ENCODE results near the gene TEX50. TPM values are rescaled to one million over a fixed set of nuclear protein-coding genes. Genes with fewer than 3 reads are reported as not detected.
"Not testable (repeated sequence)": the region's sequence is repeated elsewhere in the genome, so short reads cannot be mapped to it uniquely, and the experiment has no call there.

Gene TEX50
- total RNA-seq, 4 donors from 2014 or later = not detected

DNA sequence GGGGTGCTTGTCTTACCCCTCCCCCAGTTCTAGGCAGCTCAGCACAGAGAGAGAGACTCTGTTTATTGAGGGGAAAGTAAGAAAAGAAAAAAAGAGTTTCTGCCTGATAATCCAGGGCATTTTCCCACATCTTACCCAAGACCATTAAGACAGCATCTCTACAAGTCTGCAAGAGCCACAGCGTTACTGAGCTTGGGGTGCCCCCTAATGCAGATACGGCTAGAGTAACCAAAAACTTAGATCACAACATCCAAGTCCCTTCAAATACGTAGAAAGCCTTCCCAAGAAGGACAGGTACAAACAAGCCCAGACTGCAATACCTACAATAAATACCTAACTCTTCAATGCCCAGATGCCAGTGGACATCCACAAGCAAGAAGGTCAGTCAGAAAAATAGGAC, 6.2 kb upstream of the TEX50 start:
- Histone ChIP-seq H3K9me3 (no peaks in the 10 kb centered on the region), H3K27ac (no peak overlapping the region), H3K27me3 (no peaks in the 10 kb centered on the region), H3K36me3 (no peaks in the 10 kb centered on the region), H3K4me3 (replicated peaks in 1 of 3) (no peak overlapping the region), H3K4me1 (no peaks in the 10 kb centered on the region)
- intact Hi-C loops (cut with DNase I) = no loop called here
- WGBS, 2 donors = 77 to 82% methylated on average over 3 of the region's 3 CpGs
- no peak for TF ChIP-seq POLR2A (IDR thresholded peaks at IDR 0.05)
- TF ChIP-seq, protein P1, sequence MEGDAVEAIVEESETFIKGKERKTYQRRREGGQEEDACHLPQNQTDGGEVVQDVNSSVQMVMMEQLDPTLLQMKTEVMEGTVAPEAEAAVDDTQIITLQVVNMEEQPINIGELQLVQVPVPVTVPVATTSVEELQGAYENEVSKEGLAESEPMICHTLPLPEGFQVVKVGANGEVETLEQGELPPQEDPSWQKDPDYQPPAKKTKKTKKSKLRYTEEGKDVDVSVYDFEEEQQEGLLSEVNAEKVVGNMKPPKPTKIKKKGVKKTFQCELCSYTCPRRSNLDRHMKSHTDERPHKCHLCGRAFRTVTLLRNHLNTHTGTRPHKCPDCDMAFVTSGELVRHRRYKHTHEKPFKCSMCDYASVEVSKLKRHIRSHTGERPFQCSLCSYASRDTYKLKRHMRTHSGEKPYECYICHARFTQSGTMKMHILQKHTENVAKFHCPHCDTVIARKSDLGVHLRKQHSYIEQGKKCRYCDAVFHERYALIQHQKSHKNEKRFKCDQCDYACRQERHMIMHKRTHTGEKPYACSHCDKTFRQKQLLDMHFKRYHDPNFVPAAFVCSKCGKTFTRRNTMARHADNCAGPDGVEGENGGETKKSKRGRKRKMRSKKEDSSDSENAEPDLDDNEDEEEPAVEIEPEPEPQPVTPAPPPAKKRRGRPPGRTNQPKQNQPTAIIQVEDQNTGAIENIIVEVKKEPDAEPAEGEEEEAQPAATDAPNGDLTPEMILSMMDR (IDR thresholded peaks at IDR 0.05) = peak in 1 of 6 experiments; percentile 13
- peak in 1 of 2 donors; percentile 6 for DNase-seq

DNA sequence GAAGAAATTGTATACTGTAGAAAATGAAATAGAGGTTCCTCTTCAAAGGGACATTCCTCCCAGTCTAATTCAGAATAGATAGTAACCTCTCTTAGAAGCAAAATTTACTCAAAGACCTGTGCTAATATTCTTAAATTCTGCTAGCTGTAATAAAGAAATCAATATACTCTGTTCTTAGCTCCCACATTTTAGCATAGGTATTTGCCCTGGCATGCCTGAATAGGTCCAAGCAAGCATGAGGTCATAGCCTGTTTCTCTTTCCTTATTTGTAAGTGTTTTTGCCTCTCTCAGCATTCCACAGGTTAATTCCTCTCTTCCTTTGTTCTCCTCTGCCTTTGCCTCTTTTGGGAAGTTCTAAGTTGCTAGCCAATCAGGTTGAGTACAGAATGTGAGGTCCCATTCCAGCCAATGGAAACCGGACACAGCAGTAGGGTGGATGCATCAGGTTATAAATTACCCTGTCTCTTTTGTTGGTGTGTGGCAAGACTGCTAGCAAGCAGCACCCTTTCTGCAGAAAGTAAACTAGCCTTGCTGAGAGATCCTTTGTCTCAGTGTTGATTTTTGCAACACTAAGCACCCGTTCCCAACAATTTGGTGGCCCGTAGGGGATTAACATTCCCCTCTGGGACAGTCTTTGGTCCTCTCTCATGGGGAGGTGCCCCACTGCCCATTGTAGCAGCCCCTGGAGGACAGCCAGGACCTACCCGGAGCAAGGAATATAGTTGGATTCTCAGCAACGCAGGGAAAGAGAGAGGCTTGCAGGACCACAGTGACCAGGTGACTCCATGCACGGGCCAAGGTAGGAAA, 2.3 kb downstream of the TEX50 start:
- H3K4me1 ChIP-seq; H3K27ac ChIP-seq; H3K4me3 ChIP-seq (replicated peaks in 1 of 3); intact Hi-C loops (cut with DNase I); H3K36me3 ChIP-seq; H3K9me3 ChIP-seq; DNase-seq; H3K27me3 ChIP-seq: not testable (repeated sequence)
- 91 to 94% methylated on average over 6 of the region's 6 CpGs for WGBS, 2 donors

DNA sequence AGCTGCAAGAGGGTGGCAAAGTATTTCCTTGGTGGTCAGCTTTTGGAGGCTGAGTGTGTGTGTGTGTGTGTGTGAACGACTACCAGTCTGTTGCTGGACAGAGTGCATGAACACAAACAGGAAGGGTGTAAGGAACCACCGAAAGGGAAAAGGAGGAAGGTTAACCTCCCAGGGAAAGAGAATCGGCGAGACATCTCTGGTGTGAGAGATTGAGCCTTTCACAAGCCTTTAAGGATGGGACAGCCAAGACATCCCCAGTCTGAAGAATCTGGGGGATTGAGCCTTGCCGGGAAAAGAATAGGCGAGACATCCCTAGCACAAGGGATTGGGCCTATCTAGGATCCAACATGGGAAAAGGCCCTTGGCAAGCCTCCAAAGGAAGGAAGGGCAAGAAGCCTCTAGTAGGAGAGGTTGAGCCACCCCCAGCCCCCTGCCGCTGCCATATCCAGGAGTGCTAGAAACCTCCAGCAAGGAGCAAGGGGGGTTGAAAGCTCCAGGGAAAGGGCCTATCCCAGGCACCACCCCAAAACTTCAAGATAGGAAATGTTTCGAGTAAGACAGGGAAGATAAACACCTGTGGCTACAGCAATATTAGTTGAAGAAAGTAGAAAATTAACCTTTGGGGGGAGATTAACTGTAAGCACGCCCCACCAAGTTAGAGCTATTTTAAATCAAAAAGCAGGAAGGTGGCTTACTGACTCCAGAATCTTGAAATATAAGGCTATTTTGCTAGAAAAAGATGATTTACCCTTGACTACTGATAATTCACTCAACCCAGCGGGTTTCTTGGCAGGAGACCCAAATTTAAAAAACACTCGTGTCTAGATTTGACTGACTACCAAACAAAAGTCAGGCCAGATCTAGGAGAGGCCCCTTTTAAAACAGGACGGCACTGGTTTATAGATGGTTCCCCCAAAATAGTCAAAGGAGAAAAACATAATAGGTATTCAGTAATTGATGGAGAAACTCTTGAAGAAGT, 3.2 kb downstream of the TEX50 start:
- H3K9me3 ChIP-seq = no peaks in the 10 kb centered on the region
- no peak for TF ChIP-seq POLR2A (IDR thresholded peaks at IDR 0.05)
- TF ChIP-seq, protein P1 (IDR thresholded peaks at IDR 0.05) = no peak
- intact Hi-C loops (cut with DNase I) = no loop called here
- WGBS, 2 donors = 82% methylated on average over 12 of the region's 12 CpGs
- no peaks in the 10 kb centered on the region for H3K4me1 ChIP-seq
- no peak for DNase-seq
- H3K36me3 ChIP-seq = no peaks in the 10 kb centered on the region
- no peaks in the 10 kb centered on the region for H3K27me3 ChIP-seq
- H3K4me3 ChIP-seq (replicated peaks in 1 of 3) = no peak overlapping the region
- no peak overlapping the region for H3K27ac ChIP-seq

DNA sequence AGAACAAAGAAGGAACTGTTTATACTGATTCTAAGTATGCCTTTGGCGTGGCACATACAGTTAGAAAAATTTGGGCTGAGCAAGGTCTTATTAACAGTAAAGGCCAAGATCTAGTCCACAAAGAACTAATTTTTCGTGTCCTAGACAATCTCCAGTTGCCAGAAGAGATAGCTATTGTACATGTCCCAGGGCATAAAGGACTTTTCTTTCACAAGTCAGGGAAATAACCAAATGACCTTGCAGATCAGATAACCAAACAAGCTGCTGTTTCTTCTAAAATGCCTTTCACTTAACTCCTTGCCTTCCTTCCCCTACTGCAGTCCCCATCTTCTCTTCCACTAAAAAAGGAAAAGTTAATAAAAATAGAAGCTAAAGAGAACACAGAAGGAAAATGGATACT, 4.0 kb downstream of the TEX50 start:
- Histone ChIP-seq H3K36me3 (no peaks in the 10 kb centered on the region), H3K9me3 (no peaks in the 10 kb centered on the region), H3K4me3 (replicated peaks in 1 of 3) (no peak overlapping the region), H3K27me3 (no peaks in the 10 kb centered on the region), H3K4me1 (no peaks in the 10 kb centered on the region), H3K27ac (no peak overlapping the region)
- intact Hi-C loops (cut with DNase I) = no loop called here
- TF ChIP-seq, protein P1 (IDR thresholded peaks at IDR 0.05) = no peak
- TF ChIP-seq POLR2A (IDR thresholded peaks at IDR 0.05) = no peak
- DNase-seq = no peak
- 62 to 69% methylated on average over 2 of the region's 2 CpGs for WGBS, 2 donors

DNA sequence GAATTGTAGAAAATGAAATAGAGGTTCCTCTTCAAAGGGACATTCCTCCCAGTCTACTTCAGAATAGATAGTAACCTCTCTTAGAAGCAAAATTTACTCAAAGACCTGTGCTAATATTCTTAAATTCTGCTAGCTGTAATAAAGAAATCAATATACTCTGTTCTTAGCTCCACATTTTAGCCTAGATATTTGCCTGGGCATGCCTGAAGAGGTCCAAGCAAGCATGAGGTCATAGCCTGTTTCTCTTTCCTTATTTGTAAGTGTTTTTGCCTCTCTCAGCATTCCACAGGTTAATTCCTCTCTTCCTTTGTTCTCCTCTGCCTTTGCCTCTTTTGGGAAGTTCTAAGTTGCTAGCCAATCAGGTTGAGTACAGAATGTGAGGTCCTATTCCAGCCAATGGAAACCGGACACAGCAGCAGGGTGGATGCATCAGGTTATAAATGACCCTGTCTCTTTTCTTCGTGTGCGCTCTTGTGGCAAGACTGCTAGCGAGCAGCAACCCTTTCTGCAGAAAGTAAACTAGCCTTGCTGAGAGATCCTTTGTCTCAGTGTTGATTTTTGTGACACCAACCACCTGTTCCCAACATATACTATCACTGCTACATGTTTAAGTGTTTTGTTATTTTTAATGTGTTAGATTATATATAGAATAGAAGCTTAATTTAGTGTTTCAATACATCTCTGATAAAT, 7.5 kb downstream of the TEX50 start:
- H3K36me3 ChIP-seq; H3K27me3 ChIP-seq; H3K9me3 ChIP-seq; intact Hi-C loops (cut with DNase I); H3K4me3 ChIP-seq (replicated peaks in 1 of 3); DNase-seq; H3K4me1 ChIP-seq; H3K27ac ChIP-seq: not testable (repeated sequence)
- 86 to 96% methylated on average over 4 of the region's 4 CpGs for WGBS, 2 donors

Data from thyroid gland (tissue), 4 donors.